ENCODE results near the gene TMEM256. TPM values are rescaled to one million over a fixed set of nuclear protein-coding genes. Genes with fewer than 3 reads are reported as not detected.

TMEM256 gene
- total RNA-seq, 4 donors from 2014 or later: 45.8 to 98.2 (median 83.2) TPM

DNA sequence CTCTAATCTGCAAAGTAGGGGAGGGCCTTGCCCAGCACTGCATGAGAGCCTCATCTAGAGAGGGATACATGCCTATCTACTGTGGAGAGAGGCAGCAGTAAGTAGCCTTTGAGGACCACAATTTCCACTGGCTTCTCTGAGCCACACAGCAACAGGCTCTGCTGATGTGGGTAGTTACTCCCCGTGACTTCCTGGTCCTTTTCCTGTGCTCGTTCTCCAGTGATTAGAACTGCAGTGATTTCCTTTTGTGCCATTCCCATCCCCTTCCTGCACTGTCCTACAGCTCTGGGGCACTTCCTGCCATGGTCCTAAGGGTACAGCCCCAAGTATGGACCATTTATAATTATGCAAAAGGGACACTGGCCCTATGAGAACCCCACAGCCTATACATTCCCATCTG, 12.6 kb downstream of the TMEM256 start:
- DNase-seq (ENCODE audit: low spot score): no peak
- no peak for ATAC-seq (ENCODE audit: low FRiP score)
- TF ChIP-seq, protein P1, sequence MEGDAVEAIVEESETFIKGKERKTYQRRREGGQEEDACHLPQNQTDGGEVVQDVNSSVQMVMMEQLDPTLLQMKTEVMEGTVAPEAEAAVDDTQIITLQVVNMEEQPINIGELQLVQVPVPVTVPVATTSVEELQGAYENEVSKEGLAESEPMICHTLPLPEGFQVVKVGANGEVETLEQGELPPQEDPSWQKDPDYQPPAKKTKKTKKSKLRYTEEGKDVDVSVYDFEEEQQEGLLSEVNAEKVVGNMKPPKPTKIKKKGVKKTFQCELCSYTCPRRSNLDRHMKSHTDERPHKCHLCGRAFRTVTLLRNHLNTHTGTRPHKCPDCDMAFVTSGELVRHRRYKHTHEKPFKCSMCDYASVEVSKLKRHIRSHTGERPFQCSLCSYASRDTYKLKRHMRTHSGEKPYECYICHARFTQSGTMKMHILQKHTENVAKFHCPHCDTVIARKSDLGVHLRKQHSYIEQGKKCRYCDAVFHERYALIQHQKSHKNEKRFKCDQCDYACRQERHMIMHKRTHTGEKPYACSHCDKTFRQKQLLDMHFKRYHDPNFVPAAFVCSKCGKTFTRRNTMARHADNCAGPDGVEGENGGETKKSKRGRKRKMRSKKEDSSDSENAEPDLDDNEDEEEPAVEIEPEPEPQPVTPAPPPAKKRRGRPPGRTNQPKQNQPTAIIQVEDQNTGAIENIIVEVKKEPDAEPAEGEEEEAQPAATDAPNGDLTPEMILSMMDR (IDR thresholded peaks at IDR 0.05): no peak

DNA sequence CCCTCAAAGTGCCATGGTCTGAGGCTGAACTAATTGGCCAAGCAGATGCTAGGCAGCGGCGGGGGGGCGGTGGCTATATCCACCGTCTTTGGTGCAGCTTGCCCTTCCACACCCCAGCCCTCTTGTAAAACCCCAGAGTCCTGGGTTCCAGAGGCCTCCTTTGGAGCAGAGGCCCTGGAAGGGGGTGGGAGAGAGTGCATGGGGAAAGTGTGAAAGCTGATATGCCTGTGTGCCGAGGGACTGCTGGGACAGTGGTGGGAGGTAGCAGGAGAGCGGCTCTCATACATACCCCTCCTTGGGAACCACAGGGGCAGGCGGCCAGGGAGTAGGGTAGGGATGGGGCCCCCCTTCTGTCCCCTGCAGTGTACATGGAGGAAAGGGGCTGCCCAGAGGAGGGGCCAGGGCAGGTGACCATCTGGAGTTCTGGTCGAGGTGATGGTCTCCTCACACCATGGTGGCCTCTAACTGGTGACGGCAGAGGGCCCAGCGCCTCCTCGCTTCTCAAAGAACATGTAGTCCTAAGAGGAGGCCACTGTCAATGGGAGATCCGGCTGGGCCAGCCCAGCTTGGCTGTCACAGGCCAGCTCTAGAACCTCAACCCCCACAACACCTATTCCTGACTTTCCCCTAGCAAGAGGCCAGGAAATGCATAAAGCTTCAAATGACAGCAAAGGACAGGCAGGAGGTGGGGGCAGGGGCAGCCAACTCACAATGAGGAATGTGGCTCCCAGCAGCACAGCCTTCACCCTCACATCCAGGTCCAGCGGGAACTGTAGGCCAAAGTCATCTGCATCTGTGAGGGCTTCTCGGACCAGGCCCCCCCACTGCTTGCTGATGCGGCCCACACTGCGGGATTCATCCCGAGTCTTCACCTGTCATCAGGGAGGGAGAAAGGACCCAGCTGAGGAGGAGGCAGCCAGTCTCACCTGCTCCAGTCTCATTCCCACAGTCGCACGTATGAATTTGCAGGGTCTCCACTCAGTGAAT, 13.7 kb downstream of the TMEM256 start:
- DNase-seq (ENCODE audit: low spot score): no peak
- no peak for ATAC-seq (ENCODE audit: low FRiP score)

DNA sequence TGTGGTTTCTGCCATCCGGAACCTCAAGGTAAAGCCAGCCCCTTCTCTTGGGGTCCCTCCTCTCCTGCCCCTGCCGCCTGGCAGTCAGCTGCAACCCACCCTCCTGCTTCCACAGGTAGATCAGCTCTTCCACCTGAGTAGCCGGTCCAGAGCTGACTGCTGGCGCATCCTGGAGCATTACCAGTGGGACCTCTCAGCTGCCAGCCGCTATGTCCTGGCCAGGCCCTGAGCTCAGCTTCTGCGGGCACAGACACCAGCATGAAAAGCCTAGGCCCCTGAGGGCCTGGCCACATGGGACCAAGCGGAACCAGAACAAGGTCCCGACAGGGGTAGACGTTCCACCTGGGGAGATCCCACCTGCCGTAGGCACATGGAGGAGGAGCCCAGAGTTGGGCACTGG, 15.0 kb downstream of the TMEM256 start:
- DNase-seq (ENCODE audit: low spot score) (no peak), ATAC-seq (ENCODE audit: low FRiP score) (no peak)
- TF ChIP-seq, protein P1 (IDR thresholded peaks at IDR 0.05): no peak

More for the DNA sequence above, 13.7 kb downstream of the TMEM256 start:
- TF ChIP-seq, protein P1 (IDR thresholded peaks at IDR 0.05): no peak

DNA sequence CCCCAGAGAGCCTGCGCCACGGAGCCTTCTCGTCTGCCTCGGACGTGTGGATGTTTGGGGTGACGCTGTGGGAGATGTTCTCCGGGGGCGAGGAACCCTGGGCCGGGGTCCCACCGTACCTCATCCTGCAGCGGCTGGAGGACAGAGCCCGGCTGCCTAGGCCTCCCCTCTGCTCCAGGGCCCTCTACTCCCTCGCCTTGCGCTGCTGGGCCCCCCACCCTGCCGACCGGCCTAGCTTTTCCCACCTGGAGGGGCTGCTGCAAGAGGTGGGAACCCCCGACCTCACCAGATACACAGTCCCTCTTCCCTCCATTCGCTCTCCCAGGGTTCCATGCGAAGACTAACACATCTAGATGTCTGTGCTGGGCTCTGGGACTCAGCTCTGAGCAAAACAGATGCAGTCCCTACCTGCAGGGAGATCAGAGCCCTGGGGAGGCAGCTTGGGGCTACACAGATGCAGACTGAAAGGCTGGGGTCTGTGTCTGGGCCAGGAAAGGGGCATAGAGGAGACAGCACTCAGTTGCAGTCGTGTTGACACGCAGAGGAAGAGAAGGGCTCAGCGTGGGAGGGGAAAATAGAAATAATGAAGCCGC, 19.3 kb downstream of the TMEM256 start:
- ATAC-seq (ENCODE audit: low FRiP score) (no peak), DNase-seq (ENCODE audit: low spot score) (no peak)
- TF ChIP-seq, protein P1 (IDR thresholded peaks at IDR 0.05): no peak

DNA sequence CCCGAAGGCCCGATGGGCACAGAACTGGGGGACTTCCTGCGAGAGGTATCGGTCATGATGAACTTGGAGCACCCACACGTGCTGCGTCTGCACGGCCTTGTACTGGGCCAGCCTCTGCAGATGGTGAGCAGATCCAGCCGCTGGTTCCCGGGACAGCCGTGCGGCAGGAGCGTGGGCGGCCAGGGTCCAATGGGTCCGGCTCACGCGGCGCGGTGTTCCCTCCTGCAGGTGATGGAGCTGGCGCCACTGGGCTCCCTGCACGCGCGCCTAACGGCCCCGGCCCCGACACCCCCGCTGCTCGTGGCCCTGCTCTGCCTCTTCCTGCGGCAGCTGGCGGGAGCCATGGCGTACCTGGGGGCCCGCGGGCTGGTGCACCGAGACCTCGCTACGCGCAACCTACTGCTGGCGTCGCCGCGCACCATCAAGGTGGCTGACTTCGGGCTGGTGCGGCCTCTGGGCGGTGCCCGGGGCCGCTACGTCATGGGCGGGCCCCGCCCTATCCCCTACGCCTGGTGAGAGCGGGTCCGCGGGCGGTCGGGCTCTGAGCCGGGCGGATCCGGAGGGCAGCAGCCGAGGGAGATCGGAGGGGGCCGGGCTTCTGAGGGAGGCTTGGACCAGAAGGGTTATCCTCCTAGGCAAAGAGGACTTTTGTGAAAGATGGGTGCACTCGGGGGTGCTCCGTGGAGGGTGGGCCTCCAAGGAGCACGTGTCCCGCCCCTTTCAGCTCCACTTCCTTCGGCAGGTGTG, 20.0 kb downstream of the TMEM256 start:
- DNase-seq (ENCODE audit: low spot score): no peak
- ATAC-seq (ENCODE audit: low FRiP score): no peak
- TF ChIP-seq, protein P1 (IDR thresholded peaks at IDR 0.05): no peak

DNA sequence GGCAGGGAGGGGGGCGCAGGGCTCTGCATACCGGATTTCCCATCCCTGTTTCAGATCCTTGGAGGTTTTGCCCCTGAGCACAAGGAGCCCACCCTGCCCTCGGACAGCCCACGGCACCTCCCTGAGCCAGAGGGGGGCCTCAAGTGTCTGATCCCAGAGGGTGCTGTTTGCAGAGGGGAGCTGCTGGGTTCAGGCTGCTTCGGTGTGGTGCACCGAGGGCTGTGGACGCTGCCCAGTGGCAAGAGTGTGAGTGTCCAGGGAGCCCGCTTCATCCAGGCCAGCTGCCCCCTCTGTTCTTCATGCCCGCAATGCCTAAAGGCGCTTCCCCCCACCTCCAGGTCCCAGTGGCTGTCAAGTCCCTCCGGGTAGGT, 20.5 kb downstream of the TMEM256 start:
- no peak for DNase-seq (ENCODE audit: low spot score)
- no peak for ATAC-seq (ENCODE audit: low FRiP score)
- TF ChIP-seq, protein P1 (IDR thresholded peaks at IDR 0.05): no peak
